ENCODE measurements around the gene SPAM1. TPM values are rescaled to one million over a fixed set of nuclear protein-coding genes. Genes with fewer than 3 reads are reported as not detected.

The SPAM1 gene
- polyA plus RNA-seq, 1 donor (not counting 4 experiments of a cell fraction or from before 2014, with no cell fraction given) = not detected

- H4K20me1 ChIP-seq (ENCODE audit: control insufficient read depth, extremely low read depth, insufficient read depth, low read length) = no peaks in the 10 kb centered on the region
- no peaks in the 10 kb centered on the region for H3K9me1 ChIP-seq (ENCODE audit: control insufficient read depth, extremely low read depth, insufficient read depth, low read length)
- no peak overlapping the region for H2AFZ ChIP-seq (ENCODE audit: control insufficient read depth, low read length)
- H3K4me1 ChIP-seq (ENCODE audit: control insufficient read depth, extremely low read depth, insufficient read depth, low read length) = no peaks in the 10 kb centered on the region
- dilution Hi-C loops (cut with MboI; ENCODE audit: extremely low pct_ligation_motif_present, low sequenced_read_pairs) = no loop called here
- H3K27ac ChIP-seq (ENCODE audit: control insufficient read depth, insufficient read depth, low read length) = no peak overlapping the region
- H3K9me3 ChIP-seq (ENCODE audit: control insufficient read depth, low read depth, low read length) = no peaks in the 10 kb centered on the region
- no peaks in the 10 kb centered on the region for H3K36me3 ChIP-seq (ENCODE audit: control insufficient read depth in 2 of 2, extremely low read depth in 1 of 2, insufficient read depth in 2 of 2, low read length in 2 of 2)
- TF ChIP-seq CTCF (optimal IDR thresholded peaks at IDR 0.05 in 1 of 3, IDR thresholded peaks at IDR 0.05 in 1 of 3, conservative IDR thresholded peaks at IDR 0.05 in 1 of 3; ENCODE audit: extremely low read depth in 1 of 3, insufficient read depth in 2 of 3, low read length in 3 of 3) (no peak), EZH2 (IDR thresholded peaks at IDR 0.05; ENCODE audit: low read length) (no peak)
- no peak overlapping the region for H3K9ac ChIP-seq (ENCODE audit: control insufficient read depth, extremely low read depth, insufficient read depth, low read length)
- H3K27me3 ChIP-seq (ENCODE audit: control insufficient read depth, extremely low read depth, insufficient read depth, low read length) = no peaks in the 10 kb centered on the region
- FAIRE-seq = no peak
- H3K4me2 ChIP-seq (ENCODE audit: control insufficient read depth, extremely low read depth, insufficient read depth, low read depth, low read length) = no peak overlapping the region
- H3K79me2 ChIP-seq (ENCODE audit: control insufficient read depth, insufficient read depth, low read length) = no peaks in the 10 kb centered on the region
- no peak for DNase-seq (ENCODE audit: low read depth, low spot score)
- H3K4me3 ChIP-seq (ENCODE audit: control insufficient read depth in 2 of 3, extremely low read depth in 1 of 3, insufficient read depth in 2 of 3, low read depth in 1 of 3, low read length in 3 of 3) = no peak overlapping the region
Measured at GRCh38 chr7:123994449-123994848, 69.4 kb downstream of the SPAM1 start.

GRCh38 chr7:123995617-123996326, 70.7 kb downstream of the SPAM1 start:
- Histone ChIP-seq H3K9me3 (ENCODE audit: control insufficient read depth, low read depth, low read length) (no peaks in the 10 kb centered on the region), H3K9ac (ENCODE audit: control insufficient read depth, extremely low read depth, insufficient read depth, low read length) (no peak overlapping the region), H4K20me1 (ENCODE audit: control insufficient read depth, extremely low read depth, insufficient read depth, low read length) (no peaks in the 10 kb centered on the region), H3K27me3 (ENCODE audit: control insufficient read depth, extremely low read depth, insufficient read depth, low read length) (no peaks in the 10 kb centered on the region), H3K27ac (ENCODE audit: control insufficient read depth, insufficient read depth, low read length) (no peak overlapping the region), H3K79me2 (ENCODE audit: control insufficient read depth, insufficient read depth, low read length) (no peaks in the 10 kb centered on the region), H3K9me1 (ENCODE audit: control insufficient read depth, extremely low read depth, insufficient read depth, low read length) (no peaks in the 10 kb centered on the region), H3K36me3 (ENCODE audit: control insufficient read depth in 2 of 2, extremely low read depth in 1 of 2, insufficient read depth in 2 of 2, low read length in 2 of 2) (no peaks in the 10 kb centered on the region), H3K4me2 (ENCODE audit: control insufficient read depth, extremely low read depth, insufficient read depth, low read depth, low read length) (no peak overlapping the region), H3K4me1 (ENCODE audit: control insufficient read depth, extremely low read depth, insufficient read depth, low read length) (no peaks in the 10 kb centered on the region), H2AFZ (ENCODE audit: control insufficient read depth, low read length) (no peak overlapping the region), H3K4me3 (ENCODE audit: control insufficient read depth in 2 of 3, extremely low read depth in 1 of 3, insufficient read depth in 2 of 3, low read depth in 1 of 3, low read length in 3 of 3) (no peak overlapping the region)
- dilution Hi-C loops (cut with MboI; ENCODE audit: extremely low pct_ligation_motif_present, low sequenced_read_pairs) = no loop called here
- FAIRE-seq (no peak), DNase-seq (ENCODE audit: low read depth, low spot score) (no peak)
- TF ChIP-seq EZH2 (IDR thresholded peaks at IDR 0.05; ENCODE audit: low read length) (no peak), CTCF (optimal IDR thresholded peaks at IDR 0.05 in 1 of 3, IDR thresholded peaks at IDR 0.05 in 1 of 3, conservative IDR thresholded peaks at IDR 0.05 in 1 of 3; ENCODE audit: extremely low read depth in 1 of 3, insufficient read depth in 2 of 3, low read length in 3 of 3) (no peak)

Data from keratinocyte (primary cell).